Measurements from ENCODE around the gene RPL32. TPM values are rescaled to one million over a fixed set of nuclear protein-coding genes. Genes with fewer than 3 reads are reported as not detected.

Gene RPL32
- total RNA-seq, 3 donors from 2014 or later (not counting 1 experiment from before 2014, with no cell fraction given) = 1,034 to 1,328 (median 1,277) TPM

DNA sequence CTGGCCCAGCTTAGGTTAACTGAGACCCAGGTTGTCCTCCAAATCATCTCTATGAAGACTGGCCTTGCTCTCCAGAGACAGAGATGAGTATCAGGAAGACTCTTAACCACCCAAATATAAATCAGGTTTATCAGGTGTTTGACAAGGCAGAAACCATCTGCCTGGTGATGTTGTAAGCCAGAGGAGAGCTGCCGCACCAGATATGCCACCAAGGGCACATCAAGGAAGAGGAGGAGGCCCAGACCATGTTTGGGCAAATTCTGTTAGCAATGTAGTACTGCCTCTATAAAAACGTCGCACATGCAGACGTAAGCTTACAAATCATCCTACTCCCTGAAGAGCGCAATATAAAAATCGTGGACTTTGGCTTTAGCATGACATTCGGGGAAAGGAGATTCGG, 21.0 kb upstream of the RPL32 start:
- Mint-ChIP-seq H3K4me1 (no peaks in the 10 kb centered on the region), H3K9me3 (no peaks in the 10 kb centered on the region), H3K27ac (no peak overlapping the region), H3K27me3 (ENCODE audit: low read depth in 2 of 2) (peaks cover 0 to 9% of the 10 kb centered on the region in 2 donors), H3K4me3 (no peak overlapping the region), H3K36me3 (no peaks in the 10 kb centered on the region)
- H3K27me3 ChIP-seq (ENCODE audit: control insufficient read depth, insufficient read depth, low read length) = no peaks in the 10 kb centered on the region
- 93% methylated on average over 8 of the region's 8 CpGs for WGBS (ENCODE audit: insufficient coverage)
- H3K9me3 ChIP-seq (ENCODE audit: control insufficient read depth, insufficient read depth, low read length) = peaks cover 9% of the 10 kb centered on the region
- DNase-seq (no peak), ATAC-seq (no peak)
- no peak overlapping the region for H3K27ac ChIP-seq (ENCODE audit: low read length)
- H3K36me3 ChIP-seq (ENCODE audit: control insufficient read depth, insufficient read depth, low read length) = no peaks in the 10 kb centered on the region
- TF ChIP-seq, protein P1, sequence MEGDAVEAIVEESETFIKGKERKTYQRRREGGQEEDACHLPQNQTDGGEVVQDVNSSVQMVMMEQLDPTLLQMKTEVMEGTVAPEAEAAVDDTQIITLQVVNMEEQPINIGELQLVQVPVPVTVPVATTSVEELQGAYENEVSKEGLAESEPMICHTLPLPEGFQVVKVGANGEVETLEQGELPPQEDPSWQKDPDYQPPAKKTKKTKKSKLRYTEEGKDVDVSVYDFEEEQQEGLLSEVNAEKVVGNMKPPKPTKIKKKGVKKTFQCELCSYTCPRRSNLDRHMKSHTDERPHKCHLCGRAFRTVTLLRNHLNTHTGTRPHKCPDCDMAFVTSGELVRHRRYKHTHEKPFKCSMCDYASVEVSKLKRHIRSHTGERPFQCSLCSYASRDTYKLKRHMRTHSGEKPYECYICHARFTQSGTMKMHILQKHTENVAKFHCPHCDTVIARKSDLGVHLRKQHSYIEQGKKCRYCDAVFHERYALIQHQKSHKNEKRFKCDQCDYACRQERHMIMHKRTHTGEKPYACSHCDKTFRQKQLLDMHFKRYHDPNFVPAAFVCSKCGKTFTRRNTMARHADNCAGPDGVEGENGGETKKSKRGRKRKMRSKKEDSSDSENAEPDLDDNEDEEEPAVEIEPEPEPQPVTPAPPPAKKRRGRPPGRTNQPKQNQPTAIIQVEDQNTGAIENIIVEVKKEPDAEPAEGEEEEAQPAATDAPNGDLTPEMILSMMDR (IDR thresholded peaks at IDR 0.05) = no peak
- H3K4me3 ChIP-seq (ENCODE audit: low read length) = no peak overlapping the region
- H3K4me1 ChIP-seq (ENCODE audit: control insufficient read depth, insufficient read depth, low read length) = no peaks in the 10 kb centered on the region
- intact Hi-C loops (cut with micrococcal nuclease) = no loop called here

DNA sequence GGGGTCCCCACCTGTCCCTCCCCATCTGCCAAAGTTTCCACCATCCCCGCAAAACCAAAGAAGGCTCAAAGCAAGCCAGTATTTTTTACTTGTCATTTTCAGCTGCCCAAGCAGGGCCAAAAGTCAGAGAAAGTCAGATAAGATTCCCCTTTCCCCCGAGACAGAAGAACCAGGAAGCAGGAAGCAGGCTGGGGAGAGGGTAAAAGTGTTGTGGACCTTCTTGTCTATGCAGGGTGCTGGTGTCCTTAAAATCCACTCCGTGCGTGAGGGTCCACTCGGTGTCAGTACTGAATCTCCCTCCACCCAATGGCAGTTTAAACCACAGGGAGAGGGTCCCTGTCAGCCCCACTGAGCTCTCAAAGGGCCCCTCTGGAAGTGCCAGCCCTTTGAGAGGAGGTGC, 20.2 kb upstream of the RPL32 start:
- Mint-ChIP-seq H3K27me3 (ENCODE audit: low read depth in 2 of 2) (peaks cover 0 to 9% of the 10 kb centered on the region in 2 donors), H3K4me3 (no peak overlapping the region), H3K9me3 (no peaks in the 10 kb centered on the region), H3K27ac (no peak overlapping the region), H3K4me1 (no peaks in the 10 kb centered on the region), H3K36me3 (no peaks in the 10 kb centered on the region)
- DNase-seq (no peak), ATAC-seq (no peak)
- 90% methylated on average over 5 of the region's 5 CpGs for WGBS (ENCODE audit: insufficient coverage)
- Histone ChIP-seq H3K4me3 (ENCODE audit: low read length) (no peak overlapping the region), H3K4me1 (ENCODE audit: control insufficient read depth, insufficient read depth, low read length) (no peaks in the 10 kb centered on the region), H3K27ac (ENCODE audit: low read length) (no peak overlapping the region), H3K27me3 (ENCODE audit: control insufficient read depth, insufficient read depth, low read length) (no peaks in the 10 kb centered on the region), H3K36me3 (ENCODE audit: control insufficient read depth, insufficient read depth, low read length) (no peaks in the 10 kb centered on the region), H3K9me3 (ENCODE audit: control insufficient read depth, insufficient read depth, low read length) (peaks cover 9% of the 10 kb centered on the region)
- intact Hi-C loops (cut with micrococcal nuclease) = no loop called here
- TF ChIP-seq, protein P1 (IDR thresholded peaks at IDR 0.05) = no peak

DNA sequence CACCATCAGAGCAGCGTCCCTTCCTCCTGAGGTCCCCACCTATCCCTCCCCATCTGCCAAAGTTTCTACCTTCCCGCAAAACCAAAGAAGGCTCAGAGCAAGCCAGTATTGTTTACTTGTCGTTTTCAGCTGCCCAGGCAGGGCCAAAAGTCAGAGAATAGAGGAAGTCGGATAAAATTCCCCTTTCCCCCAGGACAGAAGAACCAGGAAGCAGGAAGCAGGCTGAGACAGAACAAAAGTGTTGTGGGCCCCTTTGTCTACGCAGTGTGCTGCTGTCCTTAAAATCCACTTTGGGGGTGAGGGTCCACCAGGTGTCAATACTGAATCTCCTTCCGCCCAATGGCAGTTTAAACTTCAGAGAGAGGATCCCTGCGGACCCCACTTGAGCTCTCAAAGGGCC, 18.5 kb upstream of the RPL32 start:
- no peaks in the 10 kb centered on the region for H3K36me3 Mint-ChIP-seq
- H3K4me1 Mint-ChIP-seq = no peaks in the 10 kb centered on the region
- H3K27me3 Mint-ChIP-seq (ENCODE audit: low read depth in 2 of 2) = peaks cover 0 to 2% of the 10 kb centered on the region in 2 donors
- TF ChIP-seq, protein P1 (IDR thresholded peaks at IDR 0.05) = no peak
- H3K9me3 Mint-ChIP-seq = no peaks in the 10 kb centered on the region
- DNase-seq (no peak), ATAC-seq (no peak)
- Histone ChIP-seq H3K4me1 (ENCODE audit: control insufficient read depth, insufficient read depth, low read length) (no peaks in the 10 kb centered on the region), H3K4me3 (ENCODE audit: low read length) (no peak overlapping the region), H3K27ac (ENCODE audit: low read length) (no peak overlapping the region), H3K36me3 (ENCODE audit: control insufficient read depth, insufficient read depth, low read length) (no peaks in the 10 kb centered on the region), H3K9me3 (ENCODE audit: control insufficient read depth, insufficient read depth, low read length) (no peaks in the 10 kb centered on the region), H3K27me3 (ENCODE audit: control insufficient read depth, insufficient read depth, low read length) (no peaks in the 10 kb centered on the region)
- H3K4me3 Mint-ChIP-seq = no peak overlapping the region
- WGBS (ENCODE audit: insufficient coverage) = 85% methylated on average over 7 of the region's 7 CpGs
- intact Hi-C loops (cut with micrococcal nuclease) = no loop called here
- H3K27ac Mint-ChIP-seq = no peak overlapping the region

DNA sequence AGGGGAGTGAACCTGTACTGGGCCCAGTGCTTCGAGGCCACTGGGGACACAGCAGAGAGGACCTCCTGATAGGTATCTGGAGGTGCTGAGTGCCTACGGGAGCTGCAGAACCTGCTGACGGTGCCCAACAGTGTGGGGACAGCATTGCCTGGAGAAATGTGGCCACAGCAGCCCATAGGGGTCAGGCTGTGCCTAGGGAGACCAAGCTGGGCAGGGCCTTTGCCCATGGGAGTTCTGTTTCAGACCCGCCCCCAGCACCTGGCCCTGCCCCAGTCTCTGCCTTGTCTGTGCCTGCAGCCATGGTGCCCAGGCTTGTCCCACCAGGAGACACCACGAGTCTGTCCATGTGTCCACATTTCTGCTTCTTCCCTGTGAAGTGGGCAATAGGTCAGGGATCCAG, 15.3 kb upstream of the RPL32 start:
- TF ChIP-seq, protein P1 (IDR thresholded peaks at IDR 0.05) = no peak
- Histone ChIP-seq H3K36me3 (ENCODE audit: control insufficient read depth, insufficient read depth, low read length) (no peaks in the 10 kb centered on the region), H3K9me3 (ENCODE audit: control insufficient read depth, insufficient read depth, low read length) (no peaks in the 10 kb centered on the region), H3K27me3 (ENCODE audit: control insufficient read depth, insufficient read depth, low read length) (no peaks in the 10 kb centered on the region), H3K4me1 (ENCODE audit: control insufficient read depth, insufficient read depth, low read length) (no peaks in the 10 kb centered on the region), H3K27ac (ENCODE audit: low read length) (no peak overlapping the region), H3K4me3 (ENCODE audit: low read length) (no peak overlapping the region)
- intact Hi-C loops (cut with micrococcal nuclease) = no loop called here
- Mint-ChIP-seq H3K4me1 (no peaks in the 10 kb centered on the region), H3K27ac (no peak overlapping the region), H3K9me3 (no peaks in the 10 kb centered on the region), H3K27me3 (ENCODE audit: low read depth in 2 of 2) (peaks cover 10 to 16% of the 10 kb centered on the region in 2 donors), H3K36me3 (no peaks in the 10 kb centered on the region), H3K4me3 (no peak overlapping the region)
- DNase-seq = no peak
- no peak for ATAC-seq
- 78% methylated on average over 5 of the region's 5 CpGs for whole genome bisulfite sequencing (ENCODE audit: insufficient coverage)
